Measurements from ENCODE around the gene TCF25. TPM values are rescaled to one million over a fixed set of nuclear protein-coding genes. Genes with fewer than 3 reads are reported as not detected.

TCF25 gene
- total RNA-seq, 2 experiments from 2014 or later = 306 to 307 TPM

- peaks cover 7% of the 10 kb centered on the region for H3K4me1 ChIP-seq (ENCODE audit: insufficient read depth, low read length)
- Mint-ChIP-seq H3K4me1 (ENCODE audit: low read depth) (no peaks in the 10 kb centered on the region), H3K4me3 (no peak overlapping the region), H3K27ac (no peak overlapping the region), H3K9me3 (no peaks in the 10 kb centered on the region), H3K27me3 (no peaks in the 10 kb centered on the region), H3K36me3 (ENCODE audit: low read depth) (peaks cover 23% of the 10 kb centered on the region)
- H3K9me3 ChIP-seq (ENCODE audit: control insufficient read depth in 1 of 2, insufficient read depth in 1 of 2, low read length in 2 of 2) = no peaks in the 10 kb centered on the region
- intact Hi-C loops (cut with DNase I, micrococcal nuclease) = no loop called here
- H3K4me3 ChIP-seq (ENCODE audit: low read length) = no peak overlapping the region
- POLR2A ChIA-PET = no interaction called here
- DNase-seq = no peak
- peaks cover 35% of the 10 kb centered on the region for H3K36me3 ChIP-seq (ENCODE audit: insufficient read depth, low read length)
- no peak for TF ChIP-seq CTCF (IDR thresholded peaks at IDR 0.05)
- H3K27ac ChIP-seq (ENCODE audit: low read depth in 1 of 2, low read length in 2 of 2) = no peak overlapping the region
- ATAC-seq (ENCODE audit: poor library complexity) = no peak
- H3K27me3 ChIP-seq (ENCODE audit: control insufficient read depth in 1 of 2, insufficient read depth in 2 of 2, low read length in 2 of 2) = no peaks in the 10 kb centered on the region
- CTCF ChIA-PET = no interaction called here
Measured at GRCh38 chr16:89954462-89954861, 81.1 kb downstream of the TCF25 start.

- H3K27me3 Mint-ChIP-seq = no peaks in the 10 kb centered on the region
- TF ChIP-seq CTCF (IDR thresholded peaks at IDR 0.05) = no peak
- DNase-seq = no peak
Measured at GRCh38 chr16:89955001-89955685, 81.8 kb downstream of the TCF25 start.

GRCh38 chr16:89956505-89957215 lies 83.3 kb downstream of the TCF25 start:
- Mint-ChIP-seq H3K36me3 (ENCODE audit: low read depth) (peaks cover 34% of the 10 kb centered on the region), H3K4me3 (no peak overlapping the region), H3K4me1 (ENCODE audit: low read depth) (no peaks in the 10 kb centered on the region), H3K27me3 (no peaks in the 10 kb centered on the region), H3K9me3 (no peaks in the 10 kb centered on the region), H3K27ac (no peak overlapping the region)
- intact Hi-C loops (cut with DNase I, micrococcal nuclease) = loop anchor here in 1 of 2 experiments (5.0 kb wide), 1 partner anchor 71 kb away; no protein-coding TSS in a partner anchor
- ATAC-seq (ENCODE audit: poor library complexity) = no peak
- TF ChIP-seq CTCF (IDR thresholded peaks at IDR 0.05) = no peak
- Histone ChIP-seq H3K4me3 (ENCODE audit: low read length) (no peak overlapping the region), H3K36me3 (ENCODE audit: insufficient read depth, low read length) (peaks cover 42% of the 10 kb centered on the region), H3K27ac (ENCODE audit: low read depth in 1 of 2, low read length in 2 of 2) (no peak overlapping the region), H3K27me3 (ENCODE audit: control insufficient read depth in 1 of 2, insufficient read depth in 2 of 2, low read length in 2 of 2) (no peaks in the 10 kb centered on the region), H3K9me3 (ENCODE audit: control insufficient read depth in 1 of 2, insufficient read depth in 1 of 2, low read length in 2 of 2) (no peaks in the 10 kb centered on the region), H3K4me1 (ENCODE audit: insufficient read depth, low read length) (no peaks in the 10 kb centered on the region)
- CTCF ChIA-PET = no interaction called here
- POLR2A ChIA-PET = no interaction called here
- DNase-seq = no peak

More at GRCh38 chr16:89955001-89955685, 81.8 kb downstream of the TCF25 start:
- Mint-ChIP-seq H3K9me3 (no peaks in the 10 kb centered on the region), H3K27ac (no peak overlapping the region), H3K4me1 (ENCODE audit: low read depth) (no peaks in the 10 kb centered on the region), H3K36me3 (ENCODE audit: low read depth) (peaks cover 29% of the 10 kb centered on the region), H3K4me3 (no peak overlapping the region)
- Histone ChIP-seq H3K36me3 (ENCODE audit: insufficient read depth, low read length) (peaks cover 35% of the 10 kb centered on the region), H3K9me3 (ENCODE audit: control insufficient read depth in 1 of 2, insufficient read depth in 1 of 2, low read length in 2 of 2) (no peaks in the 10 kb centered on the region), H3K4me1 (ENCODE audit: insufficient read depth, low read length) (no peaks in the 10 kb centered on the region), H3K27me3 (ENCODE audit: control insufficient read depth in 1 of 2, insufficient read depth in 2 of 2, low read length in 2 of 2) (no peaks in the 10 kb centered on the region), H3K4me3 (ENCODE audit: low read length) (no peak overlapping the region), H3K27ac (ENCODE audit: low read depth in 1 of 2, low read length in 2 of 2) (no peak overlapping the region)
- ATAC-seq (ENCODE audit: poor library complexity) = no peak
- intact Hi-C loops (cut with DNase I, micrococcal nuclease) = loop anchor here in 1 of 2 experiments (5.0 kb wide), 1 partner anchor 72 kb away; no protein-coding TSS in a partner anchor
- ChIA-PET CTCF (no interaction called here), POLR2A (no interaction called here)
